Ovary (tissue), 3 donors: Measurements from ENCODE around the gene BEAN1.

Experiments
- CTCF ChIP-seq, 3 donors: fragments of 450-650 bp in 2 of 3; fragments of 200-600 bp in 1 of 3; IDR thresholded peaks; one replicate each; pipeline versions ENCODE4 v1.5.1 to v1.8.0; 2016 to 2022; ENCODE audit warnings: antibody characterized with exemption in 3 of 3, mild to moderate bottlenecking in 1 of 3
- POLR2A ChIP-seq: fragments of 450-650 bp; IDR thresholded peaks from one replicate; pipeline ENCODE4 v1.6.1; 2017; ENCODE audit warnings: antibody characterized with exemption, mild to moderate bottlenecking, moderate library complexity
- donor health status: DM: no; HTN: no; CAD: no.

GRCh38 chr16:66425651-66426050 lies 1.4 kb upstream of the BEAN1 start:
- TF ChIP-seq POLR2A (no peak), CTCF (IDR thresholded peaks at IDR 0.05) (no peak)
